CD14-positive monocyte (primary cell): Measurements from ENCODE around the gene WNT7B. TPM values are rescaled to one million over a fixed set of nuclear protein-coding genes. Genes with fewer than 3 reads are reported as not detected.
A peak's percentile ranks its signal among the peaks of the same experiment; 100 is the strongest.

Experiments
- DNase-seq, 3 donors: peaks; one replicate each; pipeline ENCODE4 v3.0.0-alpha.2; 2011 to 2022
- H2AFZ ChIP-seq: 2 replicates; pipeline ENCODE4 v1.6.0; 2012; ENCODE audit warnings: mild to moderate bottlenecking, low read depth, low read length, inconsistent platforms; ENCODE audit not compliant: insufficient read depth, poor library complexity, severe bottlenecking
- H3K27ac ChIP-seq, 2 donors: 1 replicate in 1 of 2; 2 replicates in 1 of 2; pipeline ENCODE4 v1.5.1; 2012 to 2013; ENCODE audit warnings: low read length in 2 of 2, control low read depth in 1 of 2, inconsistent platforms in 1 of 2, low read depth in 1 of 2, mild to moderate bottlenecking in 1 of 2
- H3K27me3 ChIP-seq, 2 donors: one replicate each; pipeline versions ENCODE4 v1.6.0 to v1.6.1; 2011 to 2013; ENCODE audit warnings: low read length in 2 of 2; ENCODE audit not compliant: control insufficient read depth in 2 of 2, insufficient read depth in 2 of 2
- H3K36me3 ChIP-seq, 2 donors: replicated peaks in 1 of 2; 1 replicate in 1 of 2; 2 replicates in 1 of 2; pipeline versions ENCODE4 v1.5.1 to v1.6.1; 2012 to 2013; ENCODE audit warnings: low read length in 2 of 2, control low read depth in 1 of 2, inconsistent platforms in 1 of 2, mild to moderate bottlenecking in 1 of 2; ENCODE audit not compliant: insufficient read depth in 2 of 2, control insufficient read depth in 1 of 2
- H3K4me1 ChIP-seq, 2 donors: 1 replicate in 1 of 2; 2 replicates in 1 of 2; pipeline versions ENCODE4 v1.5.1 to v1.6.1; 2012 to 2013; ENCODE audit warnings: low read length in 2 of 2, control low read depth in 1 of 2, inconsistent platforms in 1 of 2, mild to moderate bottlenecking in 1 of 2, moderate library complexity in 1 of 2; ENCODE audit not compliant: insufficient read depth in 2 of 2, control insufficient read depth in 1 of 2
- H3K4me2 ChIP-seq: replicated peaks from 2 replicates; pipeline ENCODE3; 2012; ENCODE audit warnings: low read length, moderate library complexity, mild to moderate bottlenecking; ENCODE audit not compliant: poor library complexity, severe bottlenecking; ENCODE audit errors: extremely low read depth
- H3K4me3 ChIP-seq, 3 experiments: fragments of 200-600 bp in 1 of 3; sonication (generic) in 1 of 3; replicated peaks in 1 of 3; 1 replicate in 2 of 3; 2 replicates in 1 of 3; pipeline ENCODE4 v1.5.1; 2011 to 2013; ENCODE audit warnings: low read length in 3 of 3, mild to moderate bottlenecking in 3 of 3, control low read depth in 2 of 3, low read depth in 2 of 3, inconsistent platforms in 1 of 3, moderate library complexity in 1 of 3
- H3K79me2 ChIP-seq: 2 replicates; pipeline ENCODE4 v1.6.0; 2012; ENCODE audit warnings: mild to moderate bottlenecking, control low read depth, inconsistent platforms, low read length, moderate library complexity; ENCODE audit not compliant: insufficient read depth
- H3K9ac ChIP-seq: 2 replicates; pipeline ENCODE4 v1.6.0; 2017; ENCODE audit warnings: low read length, mild to moderate bottlenecking; ENCODE audit not compliant: insufficient read depth, poor library complexity, severe bottlenecking
- H3K9me3 ChIP-seq, 2 donors: replicated peaks in 1 of 2; 1 replicate in 1 of 2; 2 replicates in 1 of 2; pipeline versions ENCODE4 v1.5.1 to v1.6.1; 2012 to 2013; ENCODE audit warnings: low read length in 2 of 2, control low read depth in 1 of 2; ENCODE audit not compliant: control insufficient read depth in 1 of 2, insufficient read depth in 1 of 2
- H4K20me1 ChIP-seq: 2 replicates; pipeline ENCODE4 v1.6.0; 2012; ENCODE audit warnings: mild to moderate bottlenecking, low read length, control low read depth, moderate library complexity; ENCODE audit not compliant: insufficient read depth
- H3K27ac Mint-ChIP-seq, 7 donors: one replicate each; pipeline ENCODE4 v1.8.0; 2020; ENCODE audit warnings: mild to moderate bottlenecking in 7 of 7, mixed read lengths in 7 of 7, moderate library complexity in 6 of 7, inconsistent platforms in 2 of 7
- H3K27me3 Mint-ChIP-seq, 3 donors: one replicate each; pipeline ENCODE4 v1.8.0; 2021 to 2022; ENCODE audit warnings: low read depth in 3 of 3, mild to moderate bottlenecking in 3 of 3, mixed read lengths in 3 of 3, moderate library complexity in 3 of 3, inconsistent platforms in 1 of 3
- H3K36me3 Mint-ChIP-seq, 2 donors: one replicate each; pipeline ENCODE4 v1.8.0; 2020; ENCODE audit warnings: mixed read lengths in 2 of 2, inconsistent platforms in 1 of 2, mild to moderate bottlenecking in 1 of 2
- H3K4me1 Mint-ChIP-seq: one replicate; pipeline ENCODE4 v1.8.0; 2020; ENCODE audit warnings: mild to moderate bottlenecking, mixed read lengths
- H3K4me3 Mint-ChIP-seq, 2 donors: one replicate each; pipeline ENCODE4 v1.8.0; 2020; ENCODE audit warnings: mild to moderate bottlenecking in 2 of 2, mixed read lengths in 2 of 2, moderate library complexity in 1 of 2
- H3K9me3 Mint-ChIP-seq, 7 donors: one replicate each; pipeline ENCODE4 v1.8.0; 2020 to 2022; ENCODE audit warnings: mixed read lengths in 7 of 7, mild to moderate bottlenecking in 6 of 7, moderate library complexity in 6 of 7, inconsistent platforms in 2 of 7
- WGBS: methylation state at CpG from one replicate; pipeline ENCODE4 v1.1.5; 2013; ENCODE audit warnings: missing lambda C conversion rate; ENCODE audit not compliant: insufficient coverage; 5-methylcytosine and 5-hydroxymethylcytosine counted together
- intact Hi-C, 2 donors: fragments of 100-400 bp; cut with micrococcal nuclease; formaldehyde crosslinking; loops; one replicate each; pipeline versions ENCODE4 v1.15.0 to v1.15.1; 2023
- polyA plus RNA-seq, 3 donors: library from polyadenylated mRNA; depleted of rRNA in 1 of 3; unstranded in 2 of 3; stranded (reverse) in 1 of 3; fragments of 300-500 nt in 2 of 3; fragments of >200 nt in 1 of 3; fragmentation: Illumina TruSeq in 2 of 3; gene quantifications; 1 replicate in 2 of 3; 2 replicates in 1 of 3; pipeline ENCODE4 v1.2.3, GENCODE V29; 2012 to 2021
- TF ChIP-seq, protein P1 (sequence below): fragments of 200-600 bp; IDR thresholded peaks from one replicate; pipeline ENCODE4 v1.8.0; 2022; ENCODE audit warnings: antibody characterized with exemption, mild to moderate bottlenecking

Gene WNT7B
- polyA plus RNA-seq, 3 donors, result not detected

DNA sequence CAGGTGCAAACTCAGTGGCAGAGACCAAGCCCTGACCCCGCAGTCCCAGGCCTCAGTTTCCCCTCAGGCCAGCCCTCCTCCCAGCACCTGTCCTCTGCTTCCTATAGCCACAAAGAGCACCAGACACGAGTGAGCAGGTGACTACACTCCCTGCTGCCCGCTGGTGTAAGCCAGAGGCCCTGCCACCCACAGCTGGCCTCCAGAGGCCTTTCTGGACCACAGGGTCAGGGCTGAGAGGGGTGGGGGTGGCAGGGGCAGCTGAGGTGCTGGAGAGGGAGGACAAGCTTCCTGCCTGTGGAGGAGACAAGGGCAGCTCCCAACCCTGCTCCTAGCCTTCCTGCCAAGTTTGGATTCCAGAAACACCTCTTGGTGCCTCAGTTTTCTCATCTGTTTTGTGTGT lies 31.3 kb upstream of the WNT7B start:
- TF ChIP-seq, protein P1, sequence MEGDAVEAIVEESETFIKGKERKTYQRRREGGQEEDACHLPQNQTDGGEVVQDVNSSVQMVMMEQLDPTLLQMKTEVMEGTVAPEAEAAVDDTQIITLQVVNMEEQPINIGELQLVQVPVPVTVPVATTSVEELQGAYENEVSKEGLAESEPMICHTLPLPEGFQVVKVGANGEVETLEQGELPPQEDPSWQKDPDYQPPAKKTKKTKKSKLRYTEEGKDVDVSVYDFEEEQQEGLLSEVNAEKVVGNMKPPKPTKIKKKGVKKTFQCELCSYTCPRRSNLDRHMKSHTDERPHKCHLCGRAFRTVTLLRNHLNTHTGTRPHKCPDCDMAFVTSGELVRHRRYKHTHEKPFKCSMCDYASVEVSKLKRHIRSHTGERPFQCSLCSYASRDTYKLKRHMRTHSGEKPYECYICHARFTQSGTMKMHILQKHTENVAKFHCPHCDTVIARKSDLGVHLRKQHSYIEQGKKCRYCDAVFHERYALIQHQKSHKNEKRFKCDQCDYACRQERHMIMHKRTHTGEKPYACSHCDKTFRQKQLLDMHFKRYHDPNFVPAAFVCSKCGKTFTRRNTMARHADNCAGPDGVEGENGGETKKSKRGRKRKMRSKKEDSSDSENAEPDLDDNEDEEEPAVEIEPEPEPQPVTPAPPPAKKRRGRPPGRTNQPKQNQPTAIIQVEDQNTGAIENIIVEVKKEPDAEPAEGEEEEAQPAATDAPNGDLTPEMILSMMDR, result no peak
- Histone ChIP-seq H3K4me2 (no peak overlapping the region), H3K36me3 (no peaks in the 10 kb centered on the region), H3K4me1 (peaks cover 35 to 42% of the 10 kb centered on the region in 2 donors), H3K27me3 (no peaks in the 10 kb centered on the region), H3K9ac (no peak overlapping the region), H2AFZ (no peak overlapping the region), H4K20me1 (no peaks in the 10 kb centered on the region), H3K9me3 (peaks cover 17 to 18% of the 10 kb centered on the region in 2 donors), H3K79me2 (no peaks in the 10 kb centered on the region), H3K27ac (no peak overlapping the region), H3K4me3 (no peak overlapping the region)
- H3K4me1 Mint-ChIP-seq, result peaks cover 42% of the 10 kb centered on the region
- peaks cover 7 to 9% of the 10 kb centered on the region in 2 donors for H3K36me3 Mint-ChIP-seq
- peaks cover 12 to 18% (median 17%) of the 10 kb centered on the region in 7 donors for H3K9me3 Mint-ChIP-seq
- H3K27ac Mint-ChIP-seq, result peak overlapping the region in 2 of 7 donors; percentile 40 to 54
- 79% methylated on average over 3 of the region's 3 CpGs for WGBS
- intact Hi-C loops, result no loop called here
- DNase-seq, result no peak
- H3K27me3 Mint-ChIP-seq, result peaks cover 2 to 4% (median 3%) of the 10 kb centered on the region in 3 donors
- no peak overlapping the region for H3K4me3 Mint-ChIP-seq

DNA sequence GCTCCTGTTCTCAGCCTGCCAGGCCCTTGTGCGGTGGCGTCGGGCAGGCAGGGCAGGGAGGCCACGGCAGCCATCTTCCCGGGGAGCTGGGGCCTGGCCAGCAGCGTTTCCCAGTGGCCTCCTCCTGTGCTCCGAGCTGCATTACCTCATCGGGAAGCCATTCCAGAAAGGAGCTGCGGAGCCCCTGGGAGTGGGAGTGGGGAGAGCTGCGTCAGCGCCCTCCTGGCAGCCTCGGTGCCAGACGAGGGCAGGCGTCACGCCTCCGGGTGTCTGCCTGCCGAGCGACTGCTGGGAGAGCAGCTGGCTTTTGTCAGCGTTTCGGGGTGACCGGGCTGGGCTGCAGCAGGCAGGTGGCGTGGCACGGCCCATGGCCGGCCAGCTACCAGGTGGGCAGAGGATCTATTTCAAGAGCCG lies 30.9 kb upstream of the WNT7B start:
- Mint-ChIP-seq H3K27ac (peak overlapping the region in 1 of 7 donors; percentile 71), H3K36me3 (peaks cover 7 to 9% of the 10 kb centered on the region in 2 donors), H3K4me1 (peaks cover 40% of the 10 kb centered on the region), H3K4me3 (no peak overlapping the region), H3K27me3 (peaks cover 2 to 4% (median 3%) of the 10 kb centered on the region in 3 donors), H3K9me3 (peaks cover 12 to 18% (median 17%) of the 10 kb centered on the region in 7 donors)
- Histone ChIP-seq H3K4me2 (no peak overlapping the region), H3K9me3 (peaks cover 17 to 18% of the 10 kb centered on the region in 2 donors), H3K27me3 (no peaks in the 10 kb centered on the region), H3K36me3 (no peaks in the 10 kb centered on the region), H3K4me3 (no peak overlapping the region), H2AFZ (no peak overlapping the region), H4K20me1 (no peaks in the 10 kb centered on the region), H3K27ac (no peak overlapping the region), H3K9ac (no peak overlapping the region), H3K4me1 (peaks cover 35 to 42% of the 10 kb centered on the region in 2 donors), H3K79me2 (no peaks in the 10 kb centered on the region)
- DNase-seq, result no peak
- TF ChIP-seq, protein P1, result no peak
- intact Hi-C loops, result no loop called here
- WGBS, result 96% methylated on average over 24 of the region's 25 CpGs
